ENCODE data around the gene CTAGE15.
"Not testable (repeated sequence)": the region's sequence is repeated elsewhere in the genome, so short reads cannot be mapped to it uniquely, and the experiment has no call there.

DNA sequence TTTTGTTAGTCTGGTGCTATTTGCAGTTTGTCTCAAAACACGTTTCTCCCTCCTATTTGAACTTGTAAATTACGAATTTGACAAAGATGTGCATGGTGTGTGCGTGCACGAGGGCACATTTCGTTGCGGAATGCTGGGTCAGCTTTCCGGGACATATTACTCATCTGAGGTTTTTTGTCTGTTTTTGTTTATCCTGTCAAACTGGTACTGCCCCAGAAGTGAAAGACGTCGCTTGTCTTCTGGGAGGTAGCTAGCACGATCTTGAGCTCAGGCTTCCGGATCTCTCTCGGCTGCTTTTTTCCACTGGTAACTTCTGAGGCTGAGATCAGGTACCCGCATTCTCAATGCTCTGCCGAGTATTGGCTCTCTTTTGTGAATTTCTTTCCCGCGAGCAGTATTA is 49.6 kb downstream of the CTAGE15 start:
- TF ChIP-seq, protein P1, sequence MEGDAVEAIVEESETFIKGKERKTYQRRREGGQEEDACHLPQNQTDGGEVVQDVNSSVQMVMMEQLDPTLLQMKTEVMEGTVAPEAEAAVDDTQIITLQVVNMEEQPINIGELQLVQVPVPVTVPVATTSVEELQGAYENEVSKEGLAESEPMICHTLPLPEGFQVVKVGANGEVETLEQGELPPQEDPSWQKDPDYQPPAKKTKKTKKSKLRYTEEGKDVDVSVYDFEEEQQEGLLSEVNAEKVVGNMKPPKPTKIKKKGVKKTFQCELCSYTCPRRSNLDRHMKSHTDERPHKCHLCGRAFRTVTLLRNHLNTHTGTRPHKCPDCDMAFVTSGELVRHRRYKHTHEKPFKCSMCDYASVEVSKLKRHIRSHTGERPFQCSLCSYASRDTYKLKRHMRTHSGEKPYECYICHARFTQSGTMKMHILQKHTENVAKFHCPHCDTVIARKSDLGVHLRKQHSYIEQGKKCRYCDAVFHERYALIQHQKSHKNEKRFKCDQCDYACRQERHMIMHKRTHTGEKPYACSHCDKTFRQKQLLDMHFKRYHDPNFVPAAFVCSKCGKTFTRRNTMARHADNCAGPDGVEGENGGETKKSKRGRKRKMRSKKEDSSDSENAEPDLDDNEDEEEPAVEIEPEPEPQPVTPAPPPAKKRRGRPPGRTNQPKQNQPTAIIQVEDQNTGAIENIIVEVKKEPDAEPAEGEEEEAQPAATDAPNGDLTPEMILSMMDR (IDR thresholded peaks at IDR 0.05) = not testable (repeated sequence)
- TF ChIP-seq EP300, POLR2A (IDR thresholded peaks at IDR 0.05): not testable (repeated sequence)
